Osteoblast (primary cell): Measurements from ENCODE around the gene LSG1. TPM values are rescaled to one million over a fixed set of nuclear protein-coding genes. Genes with fewer than 3 reads are reported as not detected.

Source experiments
- DNase-seq: peaks from one replicate; pipeline ENCODE4 v3.0.0; 2011; ENCODE audit warnings: low spot score, mixed read lengths; ENCODE audit not compliant: insufficient read length; ENCODE audit errors: missing footprints
- H2AFZ ChIP-seq: 2 replicates; pipeline ENCODE4 v1.6.0; 2011; ENCODE audit warnings: mild to moderate bottlenecking, low read length
- H3K27ac ChIP-seq: 2 replicates; pipeline ENCODE4 v1.5.1; 2011; ENCODE audit warnings: mild to moderate bottlenecking, low read depth, low read length, moderate library complexity
- H3K27me3 ChIP-seq: 2 replicates; pipeline ENCODE4 v1.6.0; 2012; ENCODE audit warnings: mild to moderate bottlenecking, control low read depth, inconsistent platforms, low read length, moderate library complexity; ENCODE audit not compliant: insufficient read depth
- H3K36me3 ChIP-seq: 2 replicates; pipeline ENCODE4 v1.5.1; 2011; ENCODE audit warnings: mild to moderate bottlenecking, low read length, control low read depth, moderate library complexity; ENCODE audit not compliant: insufficient read depth
- H3K4me1 ChIP-seq: 2 replicates; pipeline ENCODE4 v1.5.1; 2011; ENCODE audit warnings: mild to moderate bottlenecking, low read length, control low read depth, moderate library complexity; ENCODE audit not compliant: insufficient read depth
- H3K4me2 ChIP-seq: 2 replicates; pipeline ENCODE4 v1.6.0; 2011; ENCODE audit warnings: mild to moderate bottlenecking, low read length; ENCODE audit not compliant: insufficient read depth
- H3K4me3 ChIP-seq: fragments of 200-600 bp; sonication (generic); 3 replicates; pipeline ENCODE4 v1.5.1; 2012; ENCODE audit warnings: mild to moderate bottlenecking, low read length, inconsistent platforms; ENCODE audit not compliant: insufficient read depth
- H3K79me2 ChIP-seq: 2 replicates; pipeline ENCODE4 v1.6.0; 2012; ENCODE audit warnings: mild to moderate bottlenecking, low read length, control low read depth, inconsistent platforms; ENCODE audit not compliant: insufficient read depth
- H3K9me3 ChIP-seq: 2 replicates; pipeline ENCODE4 v1.5.1; 2011; ENCODE audit warnings: low read depth, low read length, control low read depth
- H4K20me1 ChIP-seq: 2 replicates; pipeline ENCODE4 v1.6.0; 2012; ENCODE audit warnings: mild to moderate bottlenecking, low read length, control low read depth; ENCODE audit not compliant: insufficient read depth
- CTCF ChIP-seq: IDR thresholded peaks from 2 replicates; pipeline ENCODE4 v1.5.1; 2011; ENCODE audit warnings: mild to moderate bottlenecking, low read depth, low read length, moderate library complexity; ENCODE audit errors: extremely low read depth
- total RNA-seq: library from RNA; depleted of rRNA; stranded (reverse); fragments of >200 nt; gene quantifications from 2 replicates; pipeline ENCODE4 v1.2.3, GENCODE V29; 2012

Gene LSG1
- total RNA-seq, 1 donor, result 40.9 TPM

GRCh38 chr3:194659778-194660177 is 12.2 kb downstream of the LSG1 start:
- no peak overlapping the region for H3K4me2 ChIP-seq

GRCh38 chr3:194658477-194659242 is 13.3 kb downstream of the LSG1 start:
- Histone ChIP-seq H4K20me1 (peaks cover 4% of the 10 kb centered on the region), H3K36me3 (peaks cover 36% of the 10 kb centered on the region), H2AFZ (no peak overlapping the region), H3K4me3 (no peak overlapping the region), H3K4me1 (no peaks in the 10 kb centered on the region), H3K79me2 (peaks cover 26% of the 10 kb centered on the region), H3K27ac (no peak overlapping the region), H3K4me2 (no peak overlapping the region), H3K9me3 (no peaks in the 10 kb centered on the region), H3K27me3 (no peaks in the 10 kb centered on the region)
- DNase-seq, result no peak
- TF ChIP-seq CTCF, result no peak

More at GRCh38 chr3:194659778-194660177, 12.2 kb downstream of the LSG1 start:
- peaks cover 35% of the 10 kb centered on the region for H3K36me3 ChIP-seq
- H3K27ac ChIP-seq, result no peak overlapping the region
- H2AFZ ChIP-seq, result no peak overlapping the region
- no peaks in the 10 kb centered on the region for H3K4me1 ChIP-seq
- no peak overlapping the region for H3K4me3 ChIP-seq
- no peaks in the 10 kb centered on the region for H3K9me3 ChIP-seq
- TF ChIP-seq CTCF, result no peak
- H4K20me1 ChIP-seq, result peaks cover 4% of the 10 kb centered on the region
- H3K27me3 ChIP-seq, result no peaks in the 10 kb centered on the region
- DNase-seq, result no peak
- peaks cover 21% of the 10 kb centered on the region for H3K79me2 ChIP-seq

GRCh38 chr3:194657439-194657838 is 14.6 kb downstream of the LSG1 start:
- H3K4me3 ChIP-seq, result no peak overlapping the region
- no peak overlapping the region for H3K27ac ChIP-seq
- TF ChIP-seq CTCF, result no peak
- peaks cover 22% of the 10 kb centered on the region for H3K79me2 ChIP-seq
- H3K4me2 ChIP-seq, result no peak overlapping the region
- DNase-seq, result no peak
- peaks cover 44% of the 10 kb centered on the region for H3K36me3 ChIP-seq
- H2AFZ ChIP-seq, result no peak overlapping the region
- no peaks in the 10 kb centered on the region for H3K4me1 ChIP-seq
- H3K27me3 ChIP-seq, result no peaks in the 10 kb centered on the region
- H4K20me1 ChIP-seq, result peaks cover 4% of the 10 kb centered on the region
- H3K9me3 ChIP-seq, result no peaks in the 10 kb centered on the region

GRCh38 chr3:194654443-194654842 is 17.5 kb downstream of the LSG1 start:
- DNase-seq, result no peak
- H3K79me2 ChIP-seq, result peaks cover 9% of the 10 kb centered on the region
- no peak overlapping the region for H3K4me2 ChIP-seq
- peaks cover 66% of the 10 kb centered on the region for H3K36me3 ChIP-seq
- no peaks in the 10 kb centered on the region for H4K20me1 ChIP-seq
- no peaks in the 10 kb centered on the region for H3K4me1 ChIP-seq
- no peak overlapping the region for H3K4me3 ChIP-seq
- no peaks in the 10 kb centered on the region for H3K27me3 ChIP-seq
- H3K9me3 ChIP-seq, result no peaks in the 10 kb centered on the region
- no peak for TF ChIP-seq CTCF
- no peak overlapping the region for H3K27ac ChIP-seq
- no peak overlapping the region for H2AFZ ChIP-seq
